HG02840 (cell line): ENCODE data around the gene ARRB2.
"Not testable (repeated sequence)": the region's sequence is repeated elsewhere in the genome, so short reads cannot be mapped to it uniquely, and the experiment has no call there.

Experiments
- ATAC-seq: cut with Tn5 transposase; IDR thresholded peaks from one replicate; pipeline ENCODE4 v1.9.1; 2021; ENCODE audit warnings: mild to moderate bottlenecking, moderate library complexity, moderate number of reproducible peaks; ENCODE audit not compliant: unreplicated experiment, low FRiP score

The ARRB2 gene

GRCh38 chr17:4699401-4700056 lies 10.9 kb upstream of the ARRB2 start:
- ATAC-seq = not testable (repeated sequence)

- ATAC-seq = no peak
Observed at GRCh38 chr17:4701116-4701515, 9.3 kb upstream of the ARRB2 start.

- no peak for ATAC-seq
Observed at GRCh38 chr17:4703330-4703691, 7.1 kb upstream of the ARRB2 start.

GRCh38 chr17:4704574-4704907 lies 5.9 kb upstream of the ARRB2 start:
- ATAC-seq = not testable (repeated sequence)

GRCh38 chr17:4704991-4705390 lies 5.4 kb upstream of the ARRB2 start:
- ATAC-seq = no peak

GRCh38 chr17:4706121-4706520 lies 4.3 kb upstream of the ARRB2 start:
- no peak for ATAC-seq

- no peak for ATAC-seq
Observed at GRCh38 chr17:4708436-4708835, 2.0 kb upstream of the ARRB2 start.

GRCh38 chr17:4710693-4711634 lies 532 bp downstream of the ARRB2 start:
- peak; percentile 6 for ATAC-seq

GRCh38 chr17:4711661-4712181 lies 1.3 kb downstream of the ARRB2 start:
- no peak for ATAC-seq

- no peak for ATAC-seq
Observed at GRCh38 chr17:4712526-4712925, 2.1 kb downstream of the ARRB2 start.

GRCh38 chr17:4714340-4715062 lies 4.1 kb downstream of the ARRB2 start:
- not testable (repeated sequence) for ATAC-seq

GRCh38 chr17:4715063-4715744 lies 4.8 kb downstream of the ARRB2 start:
- ATAC-seq = no peak

GRCh38 chr17:4716081-4716480 lies 5.6 kb downstream of the ARRB2 start:
- ATAC-seq = no peak

- ATAC-seq = no peak
Observed at GRCh38 chr17:4717791-4718190, 7.4 kb downstream of the ARRB2 start.

GRCh38 chr17:4718276-4718675 lies 7.8 kb downstream of the ARRB2 start:
- no peak for ATAC-seq

- ATAC-seq = no peak
Observed at GRCh38 chr17:4719146-4719545, 8.7 kb downstream of the ARRB2 start.

- ATAC-seq = no peak
Observed at GRCh38 chr17:4719684-4720221, 9.3 kb downstream of the ARRB2 start.

GRCh38 chr17:4720787-4721186 lies 10.4 kb downstream of the ARRB2 start:
- ATAC-seq = no peak

- ATAC-seq = no peak
Observed at GRCh38 chr17:4721203-4722135, 11.0 kb downstream of the ARRB2 start.
